Measurements from ENCODE around the gene OR51B4. TPM values are rescaled to one million over a fixed set of nuclear protein-coding genes. Genes with fewer than 3 reads are reported as not detected.

The OR51B4 gene
- total and polyA plus RNA-seq, 7 experiments from 2014 or later: not detected

GRCh38 chr11:5283882-5284281, 17.9 kb downstream of the OR51B4 start:
- CTCF ChIA-PET: interaction anchor here (0.6 kb wide), 1 partner anchor 179 kb away, joined by 3 read pairs; no protein-coding TSS in a partner anchor

GRCh38 chr11:5283086-5283485, 18.7 kb downstream of the OR51B4 start:
- H3K27ac ChIP-seq (ENCODE audit: low read depth, low read length): no peak overlapping the region
- Mint-ChIP-seq H3K9me3 (no peaks in the 10 kb centered on the region), H3K4me3 (no peak overlapping the region), H3K4me1 (peaks cover 0 to 3% (median 0%) of the 10 kb centered on the region in 7 donors), H3K36me3 (no peaks in the 10 kb centered on the region), H3K27ac (no peak overlapping the region), H3K27me3 (peaks cover 0 to 7% (median 0%) of the 10 kb centered on the region in 5 donors)
- H3K27me3 ChIP-seq (ENCODE audit: control insufficient read depth in 2 of 2, insufficient read depth in 2 of 2, low read length in 2 of 2): no peaks in the 10 kb centered on the region
- intact Hi-C loops (cut with micrococcal nuclease): no loop called here
- DNase-seq (no peak), ATAC-seq (no peak)
- no peak overlapping the region for H3K4me3 ChIP-seq (ENCODE audit: low read length)
- POLR2A ChIA-PET: no interaction called here
- no peaks in the 10 kb centered on the region for H3K4me1 ChIP-seq (ENCODE audit: control insufficient read depth in 2 of 2, insufficient read depth in 2 of 2, low read length in 2 of 2)
- CTCF ChIA-PET: no interaction called here
- H3K9me3 ChIP-seq (ENCODE audit: control insufficient read depth in 2 of 3, low read length in 3 of 3): no peaks in the 10 kb centered on the region
- H3K36me3 ChIP-seq (ENCODE audit: control insufficient read depth in 2 of 3, insufficient read depth in 3 of 3, low read length in 3 of 3): no peaks in the 10 kb centered on the region

More at GRCh38 chr11:5283882-5284281, 17.9 kb downstream of the OR51B4 start:
- Mint-ChIP-seq H3K4me1 (peaks cover 0 to 3% (median 0%) of the 10 kb centered on the region in 7 donors), H3K36me3 (no peaks in the 10 kb centered on the region), H3K9me3 (no peaks in the 10 kb centered on the region), H3K4me3 (no peak overlapping the region), H3K27me3 (peaks cover 0 to 7% (median 0%) of the 10 kb centered on the region in 5 donors), H3K27ac (no peak overlapping the region)
- Histone ChIP-seq H3K36me3 (ENCODE audit: control insufficient read depth in 2 of 3, insufficient read depth in 3 of 3, low read length in 3 of 3) (no peaks in the 10 kb centered on the region), H3K27ac (ENCODE audit: low read depth, low read length) (no peak overlapping the region), H3K4me1 (ENCODE audit: control insufficient read depth in 2 of 2, insufficient read depth in 2 of 2, low read length in 2 of 2) (no peaks in the 10 kb centered on the region), H3K27me3 (ENCODE audit: control insufficient read depth in 2 of 2, insufficient read depth in 2 of 2, low read length in 2 of 2) (no peaks in the 10 kb centered on the region), H3K9me3 (ENCODE audit: control insufficient read depth in 2 of 3, low read length in 3 of 3) (no peaks in the 10 kb centered on the region), H3K4me3 (ENCODE audit: low read length) (no peak overlapping the region)
- ATAC-seq (no peak), DNase-seq (no peak)
- intact Hi-C loops (cut with micrococcal nuclease): no loop called here
- POLR2A ChIA-PET: no interaction called here

- Histone ChIP-seq H3K36me3 (ENCODE audit: control insufficient read depth in 2 of 3, insufficient read depth in 3 of 3, low read length in 3 of 3) (no peaks in the 10 kb centered on the region), H3K27ac (ENCODE audit: low read depth, low read length) (no peak overlapping the region), H3K27me3 (ENCODE audit: control insufficient read depth in 2 of 2, insufficient read depth in 2 of 2, low read length in 2 of 2) (no peaks in the 10 kb centered on the region), H3K4me3 (ENCODE audit: low read length) (no peak overlapping the region), H3K4me1 (ENCODE audit: control insufficient read depth in 2 of 2, insufficient read depth in 2 of 2, low read length in 2 of 2) (no peaks in the 10 kb centered on the region), H3K9me3 (ENCODE audit: control insufficient read depth in 2 of 3, low read length in 3 of 3) (no peaks in the 10 kb centered on the region)
- DNase-seq: no peak
- H3K27me3 Mint-ChIP-seq: peaks cover 0 to 7% (median 0%) of the 10 kb centered on the region in 5 donors
- H3K9me3 Mint-ChIP-seq: no peaks in the 10 kb centered on the region
- H3K27ac Mint-ChIP-seq: no peak overlapping the region
- peaks cover 0 to 3% (median 0%) of the 10 kb centered on the region in 7 donors for H3K4me1 Mint-ChIP-seq
- H3K36me3 Mint-ChIP-seq: no peaks in the 10 kb centered on the region
- CTCF ChIA-PET: no interaction called here
- H3K4me3 Mint-ChIP-seq: no peak overlapping the region
- POLR2A ChIA-PET: no interaction called here
- intact Hi-C loops (cut with micrococcal nuclease): no loop called here
- ATAC-seq: no peak
These were observed 19.1 kb downstream of the OR51B4 start for GRCh38 chr11:5282628-5283027.

GRCh38 chr11:5281596-5281995, 20.1 kb downstream of the OR51B4 start:
- H3K9me3 Mint-ChIP-seq: no peaks in the 10 kb centered on the region
- no peak overlapping the region for H3K27ac ChIP-seq (ENCODE audit: low read depth, low read length)
- CTCF ChIA-PET: no interaction called here
- DNase-seq: no peak
- intact Hi-C loops (cut with micrococcal nuclease): no loop called here
- H3K36me3 ChIP-seq (ENCODE audit: control insufficient read depth in 2 of 3, insufficient read depth in 3 of 3, low read length in 3 of 3): no peaks in the 10 kb centered on the region
- no peaks in the 10 kb centered on the region for H3K9me3 ChIP-seq (ENCODE audit: control insufficient read depth in 2 of 3, low read length in 3 of 3)
- ATAC-seq: no peak
- no peaks in the 10 kb centered on the region for H3K4me1 ChIP-seq (ENCODE audit: control insufficient read depth in 2 of 2, insufficient read depth in 2 of 2, low read length in 2 of 2)
- no peaks in the 10 kb centered on the region for H3K36me3 Mint-ChIP-seq
- peaks cover 0 to 3% (median 0%) of the 10 kb centered on the region in 7 donors for H3K4me1 Mint-ChIP-seq
- peaks cover 0 to 7% (median 0%) of the 10 kb centered on the region in 5 donors for H3K27me3 Mint-ChIP-seq
- no peak overlapping the region for H3K27ac Mint-ChIP-seq
- no peak overlapping the region for H3K4me3 ChIP-seq (ENCODE audit: low read length)
- no peaks in the 10 kb centered on the region for H3K27me3 ChIP-seq (ENCODE audit: control insufficient read depth in 2 of 2, insufficient read depth in 2 of 2, low read length in 2 of 2)
- POLR2A ChIA-PET: no interaction called here
- no peak overlapping the region for H3K4me3 Mint-ChIP-seq

GRCh38 chr11:5280582-5281102, 21.1 kb downstream of the OR51B4 start:
- no peak overlapping the region for H3K27ac ChIP-seq (ENCODE audit: low read depth, low read length)
- H3K9me3 ChIP-seq (ENCODE audit: control insufficient read depth in 2 of 3, low read length in 3 of 3): no peaks in the 10 kb centered on the region
- Mint-ChIP-seq H3K4me1 (peaks cover 0 to 3% (median 0%) of the 10 kb centered on the region in 7 donors), H3K27me3 (peaks cover 0 to 7% (median 0%) of the 10 kb centered on the region in 5 donors), H3K4me3 (no peak overlapping the region), H3K9me3 (no peaks in the 10 kb centered on the region), H3K36me3 (no peaks in the 10 kb centered on the region), H3K27ac (peak overlapping the region in 1 of 9 donors; percentile 16)
- ATAC-seq (peak; percentile 66), DNase-seq (no peak)
- no peaks in the 10 kb centered on the region for H3K4me1 ChIP-seq (ENCODE audit: control insufficient read depth in 2 of 2, insufficient read depth in 2 of 2, low read length in 2 of 2)
- ChIA-PET CTCF (no interaction called here), POLR2A (interaction anchor here (0.6 kb wide), 1 partner anchor 167 kb away, joined by 3 read pairs; no protein-coding TSS in a partner anchor)
- no peaks in the 10 kb centered on the region for H3K36me3 ChIP-seq (ENCODE audit: control insufficient read depth in 2 of 3, insufficient read depth in 3 of 3, low read length in 3 of 3)
- H3K27me3 ChIP-seq (ENCODE audit: control insufficient read depth in 2 of 2, insufficient read depth in 2 of 2, low read length in 2 of 2): no peaks in the 10 kb centered on the region
- H3K4me3 ChIP-seq (ENCODE audit: low read length): no peak overlapping the region
- intact Hi-C loops (cut with micrococcal nuclease): no loop called here

- intact Hi-C loops (cut with micrococcal nuclease): no loop called here
- peaks cover 0 to 9% (median under 1%) of the 10 kb centered on the region in 5 donors for H3K27me3 Mint-ChIP-seq
- H3K27ac Mint-ChIP-seq: no peak overlapping the region
- POLR2A ChIA-PET: no interaction called here
- ATAC-seq: no peak
- peaks cover 0 to 3% (median 0%) of the 10 kb centered on the region in 7 donors for H3K4me1 Mint-ChIP-seq
- H3K9me3 Mint-ChIP-seq: no peaks in the 10 kb centered on the region
- H3K27me3 ChIP-seq (ENCODE audit: control insufficient read depth in 2 of 2, insufficient read depth in 2 of 2, low read length in 2 of 2): no peaks in the 10 kb centered on the region
- no peaks in the 10 kb centered on the region for H3K9me3 ChIP-seq (ENCODE audit: control insufficient read depth in 2 of 3, low read length in 3 of 3)
- no peaks in the 10 kb centered on the region for H3K4me1 ChIP-seq (ENCODE audit: control insufficient read depth in 2 of 2, insufficient read depth in 2 of 2, low read length in 2 of 2)
- no peak overlapping the region for H3K27ac ChIP-seq (ENCODE audit: low read depth, low read length)
- CTCF ChIA-PET: no interaction called here
- no peaks in the 10 kb centered on the region for H3K36me3 ChIP-seq (ENCODE audit: control insufficient read depth in 2 of 3, insufficient read depth in 3 of 3, low read length in 3 of 3)
- no peak overlapping the region for H3K4me3 Mint-ChIP-seq
- no peak overlapping the region for H3K4me3 ChIP-seq (ENCODE audit: low read length)
- no peaks in the 10 kb centered on the region for H3K36me3 Mint-ChIP-seq
- no peak for DNase-seq
These were observed 22.2 kb downstream of the OR51B4 start for GRCh38 chr11:5279471-5280090.

- no peak for ATAC-seq
- no peak overlapping the region for H3K27ac Mint-ChIP-seq
- peaks cover 0 to 10% (median 5%) of the 10 kb centered on the region in 5 donors for H3K27me3 Mint-ChIP-seq
- ChIA-PET CTCF (no interaction called here), POLR2A (no interaction called here)
- intact Hi-C loops (cut with micrococcal nuclease): no loop called here
- Histone ChIP-seq H3K27ac (ENCODE audit: low read depth, low read length) (no peak overlapping the region), H3K9me3 (ENCODE audit: control insufficient read depth in 2 of 3, low read length in 3 of 3) (no peaks in the 10 kb centered on the region), H3K4me1 (ENCODE audit: control insufficient read depth in 2 of 2, insufficient read depth in 2 of 2, low read length in 2 of 2) (no peaks in the 10 kb centered on the region), H3K4me3 (ENCODE audit: low read length) (no peak overlapping the region), H3K27me3 (ENCODE audit: control insufficient read depth in 2 of 2, insufficient read depth in 2 of 2, low read length in 2 of 2) (no peaks in the 10 kb centered on the region), H3K36me3 (ENCODE audit: control insufficient read depth in 2 of 3, insufficient read depth in 3 of 3, low read length in 3 of 3) (no peaks in the 10 kb centered on the region)
- no peak overlapping the region for H3K4me3 Mint-ChIP-seq
- DNase-seq: no peak
- no peaks in the 10 kb centered on the region for H3K36me3 Mint-ChIP-seq
- no peaks in the 10 kb centered on the region for H3K9me3 Mint-ChIP-seq
- H3K4me1 Mint-ChIP-seq: peaks cover 0 to 3% (median 0%) of the 10 kb centered on the region in 7 donors
These were observed 23.9 kb downstream of the OR51B4 start for GRCh38 chr11:5277807-5278382.

Data from naive thymus-derived CD4-positive, alpha-beta T cell (primary cell).